Measurements from ENCODE around the gene CABCOCO1. TPM values are rescaled to one million over a fixed set of nuclear protein-coding genes. Genes with fewer than 3 reads are reported as not detected.

The CABCOCO1 gene
- total RNA-seq, 1 experiment from 2014 or later = not detected

DNA sequence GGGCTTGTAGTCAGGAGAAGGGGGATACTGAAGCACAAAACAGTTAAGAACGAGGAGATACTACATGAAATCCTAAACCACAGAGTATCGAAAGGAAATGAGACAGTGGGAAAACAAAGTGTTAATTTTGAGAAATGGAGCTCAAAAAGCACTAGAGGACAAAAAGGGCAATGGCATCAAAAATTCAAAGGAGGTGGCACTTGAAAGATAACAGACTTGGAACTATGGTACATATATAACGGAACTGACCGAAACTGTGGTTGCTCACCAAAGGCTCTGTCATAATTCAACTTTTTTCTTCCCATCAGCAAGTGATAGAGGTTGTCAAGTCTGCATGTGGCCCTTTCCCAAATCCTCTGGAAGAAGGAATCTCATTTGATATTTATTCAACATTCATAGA, 97.0 kb downstream of the CABCOCO1 start:
- H3K9me3 ChIP-seq (ENCODE audit: low read depth, low read length, poor library complexity, severe bottlenecking) = no peaks in the 10 kb centered on the region
- ChIA-PET CTCF (no interaction called here), POLR2A (ENCODE audit: low non-redundant PET) (no interaction called here)
- H3K4me3 ChIP-seq (ENCODE audit: low read depth, low read length, poor library complexity, severe bottlenecking) = no peak overlapping the region
- intact Hi-C loops (cut with micrococcal nuclease; ENCODE audit: unreplicated experiment) = loop anchor here (10.0 kb wide), 1 partner anchor 285 kb away; no protein-coding TSS in a partner anchor
- BruUV-seq (replicated peaks) = no TSS peak
- DNase-seq (ENCODE audit: low spot score) = no peak
- TF ChIP-seq EZH2 (IDR thresholded peaks at IDR 0.05; ENCODE audit: borderline replicate concordance, low read depth, low read length, poor library complexity, severe bottlenecking) = no peak
- TF ChIP-seq, protein P1, sequence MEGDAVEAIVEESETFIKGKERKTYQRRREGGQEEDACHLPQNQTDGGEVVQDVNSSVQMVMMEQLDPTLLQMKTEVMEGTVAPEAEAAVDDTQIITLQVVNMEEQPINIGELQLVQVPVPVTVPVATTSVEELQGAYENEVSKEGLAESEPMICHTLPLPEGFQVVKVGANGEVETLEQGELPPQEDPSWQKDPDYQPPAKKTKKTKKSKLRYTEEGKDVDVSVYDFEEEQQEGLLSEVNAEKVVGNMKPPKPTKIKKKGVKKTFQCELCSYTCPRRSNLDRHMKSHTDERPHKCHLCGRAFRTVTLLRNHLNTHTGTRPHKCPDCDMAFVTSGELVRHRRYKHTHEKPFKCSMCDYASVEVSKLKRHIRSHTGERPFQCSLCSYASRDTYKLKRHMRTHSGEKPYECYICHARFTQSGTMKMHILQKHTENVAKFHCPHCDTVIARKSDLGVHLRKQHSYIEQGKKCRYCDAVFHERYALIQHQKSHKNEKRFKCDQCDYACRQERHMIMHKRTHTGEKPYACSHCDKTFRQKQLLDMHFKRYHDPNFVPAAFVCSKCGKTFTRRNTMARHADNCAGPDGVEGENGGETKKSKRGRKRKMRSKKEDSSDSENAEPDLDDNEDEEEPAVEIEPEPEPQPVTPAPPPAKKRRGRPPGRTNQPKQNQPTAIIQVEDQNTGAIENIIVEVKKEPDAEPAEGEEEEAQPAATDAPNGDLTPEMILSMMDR (conservative IDR thresholded peaks at IDR 0.05; ENCODE audit: low read depth, low read length) = no peak
- H3K27ac ChIP-seq (ENCODE audit: low read depth, low read length, poor library complexity, severe bottlenecking) = no peak overlapping the region
- H3K27me3 ChIP-seq (replicated peaks; ENCODE audit: insufficient read depth, low read depth, low read length, poor library complexity) = no peaks in the 10 kb centered on the region
- no peaks in the 10 kb centered on the region for H3K36me3 ChIP-seq (ENCODE audit: insufficient read depth, low read length, poor library complexity, severe bottlenecking)
- H3K4me1 ChIP-seq (ENCODE audit: insufficient read depth, low read length, poor library complexity, severe bottlenecking) = peaks cover 41% of the 10 kb centered on the region

DNA sequence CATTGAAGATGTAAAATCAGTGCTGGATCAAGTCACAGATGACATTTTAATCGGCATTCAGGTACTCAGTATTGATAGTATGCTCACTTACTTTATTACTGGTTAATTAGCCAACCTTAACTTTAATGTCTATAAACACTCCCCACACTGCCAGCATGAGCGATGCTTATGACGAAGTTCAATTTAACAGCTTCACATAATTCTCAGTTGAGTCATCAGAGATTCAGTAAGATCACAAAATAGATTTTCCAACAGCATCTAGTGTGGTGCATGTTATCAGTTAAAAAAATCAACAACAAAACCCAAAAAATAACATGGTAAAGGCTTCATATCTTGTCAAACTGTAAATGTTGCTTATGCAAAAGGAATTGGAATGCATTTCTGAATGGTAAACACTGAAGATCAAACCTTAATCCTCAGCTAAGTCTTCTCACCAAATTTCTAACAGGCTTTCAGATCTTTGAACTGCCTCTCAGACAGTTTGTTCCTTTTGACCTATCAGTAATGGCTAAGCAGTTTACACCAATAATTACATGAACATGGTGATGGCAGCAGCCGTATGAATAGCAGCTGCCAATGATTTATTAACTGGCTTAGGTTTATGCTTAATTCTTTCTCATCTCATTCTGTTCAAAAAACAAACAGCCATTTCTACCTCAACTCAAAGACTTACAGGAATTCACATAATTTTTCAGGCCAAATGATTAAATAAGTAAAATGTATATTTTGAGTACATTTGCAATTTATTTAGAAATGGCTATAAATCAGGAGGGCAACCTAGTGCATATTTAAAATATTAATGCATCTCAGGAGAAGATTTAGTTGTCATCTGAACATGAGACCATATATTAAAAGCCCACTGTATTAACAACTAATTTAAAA, 98.5 kb downstream of the CABCOCO1 start:
- no peaks in the 10 kb centered on the region for H3K9me3 ChIP-seq (ENCODE audit: low read depth, low read length, poor library complexity, severe bottlenecking)
- CTCF ChIA-PET = no interaction called here

DNA sequence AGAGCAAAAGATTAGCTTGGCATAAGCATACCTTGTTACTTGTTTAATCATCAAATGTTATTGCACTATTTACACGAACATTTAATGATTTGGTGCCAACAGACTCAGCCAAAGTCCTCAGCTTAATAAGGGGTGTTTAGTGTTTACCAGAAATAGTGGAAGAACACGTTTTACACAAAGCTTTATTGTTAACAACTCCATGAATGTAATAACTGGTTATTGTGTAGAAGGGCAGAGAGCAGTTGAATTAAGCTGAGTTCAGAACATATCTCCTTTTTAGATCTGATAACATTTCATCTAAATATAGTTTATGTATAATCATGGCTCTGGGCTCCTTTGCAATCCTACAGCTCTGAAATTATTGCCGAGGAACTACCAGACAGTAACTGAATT, 99.1 kb downstream of the CABCOCO1 start:
- TF ChIP-seq, protein P1 (conservative IDR thresholded peaks at IDR 0.05; ENCODE audit: low read depth, low read length) = no peak
- TF ChIP-seq EZH2 (IDR thresholded peaks at IDR 0.05; ENCODE audit: borderline replicate concordance, low read depth, low read length, poor library complexity, severe bottlenecking) = no peak
- DNase-seq (ENCODE audit: low spot score) = no peak
- peaks cover 25% of the 10 kb centered on the region for H3K4me1 ChIP-seq (ENCODE audit: insufficient read depth, low read length, poor library complexity, severe bottlenecking)
- intact Hi-C loops (cut with micrococcal nuclease; ENCODE audit: unreplicated experiment) = no loop called here
- H3K27ac ChIP-seq (ENCODE audit: low read depth, low read length, poor library complexity, severe bottlenecking) = no peak overlapping the region
- ChIA-PET CTCF (no interaction called here), POLR2A (ENCODE audit: low non-redundant PET) (no interaction called here)
- H3K4me3 ChIP-seq (ENCODE audit: low read depth, low read length, poor library complexity, severe bottlenecking) = no peak overlapping the region
- no peaks in the 10 kb centered on the region for H3K27me3 ChIP-seq (replicated peaks; ENCODE audit: insufficient read depth, low read depth, low read length, poor library complexity)
- no peaks in the 10 kb centered on the region for H3K9me3 ChIP-seq (ENCODE audit: low read depth, low read length, poor library complexity, severe bottlenecking)
- BruUV-seq (replicated peaks) = no TSS peak
- no peaks in the 10 kb centered on the region for H3K36me3 ChIP-seq (ENCODE audit: insufficient read depth, low read length, poor library complexity, severe bottlenecking)

More for the DNA sequence above, 98.5 kb downstream of the CABCOCO1 start:
- Histone ChIP-seq H3K27ac (ENCODE audit: low read depth, low read length, poor library complexity, severe bottlenecking) (no peak overlapping the region), H3K36me3 (ENCODE audit: insufficient read depth, low read length, poor library complexity, severe bottlenecking) (no peaks in the 10 kb centered on the region), H3K27me3 (replicated peaks; ENCODE audit: insufficient read depth, low read depth, low read length, poor library complexity) (no peaks in the 10 kb centered on the region), H3K4me1 (ENCODE audit: insufficient read depth, low read length, poor library complexity, severe bottlenecking) (peaks cover 31% of the 10 kb centered on the region), H3K4me3 (ENCODE audit: low read depth, low read length, poor library complexity, severe bottlenecking) (no peak overlapping the region)
- no TSS peak for BruUV-seq (replicated peaks)
- DNase-seq (ENCODE audit: low spot score) = peak; percentile 44
- intact Hi-C loops (cut with micrococcal nuclease; ENCODE audit: unreplicated experiment) = no loop called here
- POLR2A ChIA-PET (ENCODE audit: low non-redundant PET) = no interaction called here
- no peak for TF ChIP-seq EZH2 (IDR thresholded peaks at IDR 0.05; ENCODE audit: borderline replicate concordance, low read depth, low read length, poor library complexity, severe bottlenecking)
- TF ChIP-seq, protein P1 (conservative IDR thresholded peaks at IDR 0.05; ENCODE audit: low read depth, low read length) = no peak

Measured in A673 (cell line).